Measurements from ENCODE around the gene INCENP. TPM values are rescaled to one million over a fixed set of nuclear protein-coding genes. Genes with fewer than 3 reads are reported as not detected.

INCENP gene
- total and polyA plus RNA-seq, 8 donors, result 2.6 to 32.1 (median 5.1) TPM

- no peaks in the 10 kb centered on the region for H3K4me1 ChIP-seq
- no peak overlapping the region for H3K27ac ChIP-seq
- intact Hi-C loops (cut with DNase I; ENCODE audit: low total_unique reads), result no loop called here
- no peak for TF ChIP-seq EP300 (IDR thresholded peaks at IDR 0.05)
- no peak for TF ChIP-seq POLR2A (IDR thresholded peaks at IDR 0.05)
- H3K27me3 ChIP-seq, result no peaks in the 10 kb centered on the region
- 78 to 92% (median 86%) methylated on average over 6 of the region's 6 CpGs for WGBS, 5 donors
- H3K9me3 ChIP-seq, result no peaks in the 10 kb centered on the region
- peak in 1 of 2 donors; percentile 18 for DNase-seq
- H3K4me3 ChIP-seq, result no peak overlapping the region
- peaks cover 42 to 86% (median 77%) of the 10 kb centered on the region in 4 donors for H3K36me3 ChIP-seq
Measured at GRCh38 chr11:62132689-62133293, 9.0 kb downstream of the INCENP start.

GRCh38 chr11:62133328-62134065 lies 9.7 kb downstream of the INCENP start:
- TF ChIP-seq POLR2A (IDR thresholded peaks at IDR 0.05) (no peak), CTCF (IDR thresholded peaks at IDR 0.05) (no peak), POLR2AphosphoS5 (IDR thresholded peaks at IDR 0.05) (no peak)

GRCh38 chr11:62137276-62137861 lies 13.6 kb downstream of the INCENP start:
- WGBS, 5 donors, result 91 to 95% (median 92%) methylated on average over 7 of the region's 7 CpGs
- TF ChIP-seq EP300 (IDR thresholded peaks at IDR 0.05) (no peak), POLR2A (IDR thresholded peaks at IDR 0.05) (no peak), POLR2AphosphoS5 (IDR thresholded peaks at IDR 0.05) (no peak), CTCF (IDR thresholded peaks at IDR 0.05) (no peak)
- no peaks in the 10 kb centered on the region for H3K4me1 ChIP-seq

More at GRCh38 chr11:62133328-62134065, 9.7 kb downstream of the INCENP start:
- intact Hi-C loops (cut with DNase I; ENCODE audit: low total_unique reads), result no loop called here
- H3K9me3 ChIP-seq, result no peaks in the 10 kb centered on the region
- no peaks in the 10 kb centered on the region for H3K27me3 ChIP-seq
- no peak overlapping the region for H3K4me3 ChIP-seq
- H3K4me1 ChIP-seq, result no peaks in the 10 kb centered on the region
- DNase-seq, result peak in 1 of 2 donors; percentile 19
- no peak overlapping the region for H3K27ac ChIP-seq
- H3K36me3 ChIP-seq, result peaks cover 39 to 86% (median 79%) of the 10 kb centered on the region in 4 donors
- 82 to 93% (median 92%) methylated on average over 14 to 16 of the region's 16 CpGs for WGBS, 5 donors

GRCh38 chr11:62137881-62138629 lies 14.2 kb downstream of the INCENP start:
- no peaks in the 10 kb centered on the region for H3K4me1 ChIP-seq
- peaks cover 37 to 88% (median 79%) of the 10 kb centered on the region in 4 donors for H3K36me3 ChIP-seq
- H3K27me3 ChIP-seq, result no peaks in the 10 kb centered on the region
- H3K4me3 ChIP-seq, result no peak overlapping the region
- 87 to 95% (median 93%) methylated on average over 12 to 14 of the region's 14 CpGs for WGBS, 5 donors
- no peak overlapping the region for H3K27ac ChIP-seq
- no peak for TF ChIP-seq POLR2A (IDR thresholded peaks at IDR 0.05)
- TF ChIP-seq CTCF (IDR thresholded peaks at IDR 0.05), result no peak
- no peak for TF ChIP-seq EP300 (IDR thresholded peaks at IDR 0.05)
- TF ChIP-seq POLR2AphosphoS5 (IDR thresholded peaks at IDR 0.05), result no peak
- no peaks in the 10 kb centered on the region for H3K9me3 ChIP-seq
- DNase-seq, result no peak
- intact Hi-C loops (cut with DNase I; ENCODE audit: low total_unique reads), result no loop called here

More at GRCh38 chr11:62137276-62137861, 13.6 kb downstream of the INCENP start:
- DNase-seq, result no peak
- Histone ChIP-seq H3K27ac (no peak overlapping the region), H3K27me3 (no peaks in the 10 kb centered on the region), H3K9me3 (no peaks in the 10 kb centered on the region), H3K36me3 (peaks cover 42 to 88% (median 79%) of the 10 kb centered on the region in 4 donors), H3K4me3 (no peak overlapping the region)
- intact Hi-C loops (cut with DNase I; ENCODE audit: low total_unique reads), result no loop called here

Data from stomach (tissue), 9 donors.